Lung (tissue), 12 donors: Measurements from ENCODE around the gene ARHGAP8. TPM values are rescaled to one million over a fixed set of nuclear protein-coding genes. Genes with fewer than 3 reads are reported as not detected.

Experiments used
- ATAC-seq: fragments of 200-7000 bp; cut with Tn5 transposase; one replicate; pipeline ENCODE4 v1.9.1; 2020; ENCODE audit warnings: moderate number of reproducible peaks; ENCODE audit not compliant: insufficient read depth, low FRiP score
- DNase-seq, 3 donors: peaks; one replicate each; pipeline ENCODE4 v3.0.0-alpha.2; 2013 to 2017
- H3K27ac ChIP-seq, 2 donors: one replicate each; pipeline ENCODE4 v1.5.1; 2013; ENCODE audit warnings: mild to moderate bottlenecking in 2 of 2, moderate library complexity in 2 of 2, control low read depth in 1 of 2, inconsistent platforms in 1 of 2, low read depth in 1 of 2, low read length in 1 of 2
- H3K27me3 ChIP-seq, 3 donors: one replicate each; pipeline ENCODE4 v1.5.1; 2013; ENCODE audit warnings: low read length in 2 of 3; ENCODE audit not compliant: control insufficient read depth in 3 of 3, insufficient read depth in 3 of 3
- H3K36me3 ChIP-seq, 4 donors: one replicate each; pipeline ENCODE4 v1.5.1; 2013; ENCODE audit warnings: low read length in 4 of 4, mild to moderate bottlenecking in 1 of 4, moderate library complexity in 1 of 4; ENCODE audit not compliant: control insufficient read depth in 4 of 4, insufficient read depth in 4 of 4
- H3K4me1 ChIP-seq, 5 donors: one replicate each; pipeline ENCODE4 v1.5.1; 2013; ENCODE audit warnings: low read length in 5 of 5, mild to moderate bottlenecking in 2 of 5, moderate library complexity in 1 of 5; ENCODE audit not compliant: control insufficient read depth in 5 of 5, insufficient read depth in 5 of 5
- H3K4me3 ChIP-seq: one replicate; pipeline ENCODE4 v1.5.1; 2013; ENCODE audit warnings: mild to moderate bottlenecking, control low read depth, moderate library complexity
- H3K9ac ChIP-seq, 2 donors: one replicate each; pipeline ENCODE4 v1.5.1; 2013; ENCODE audit warnings: low read length in 2 of 2, control low read depth in 1 of 2; ENCODE audit not compliant: insufficient read depth in 1 of 2
- H3K9me3 ChIP-seq, 4 donors: one replicate each; pipeline ENCODE4 v1.5.1; 2013; ENCODE audit warnings: low read length in 3 of 4, mild to moderate bottlenecking in 1 of 4, moderate library complexity in 1 of 4; ENCODE audit not compliant: control insufficient read depth in 4 of 4, insufficient read depth in 3 of 4
- WGBS, 2 donors: extraction: QIAGEN DNeasy Blood & Tissue Kit; methylation state at CpG; one replicate each; pipeline ENCODE4 v1.1.7; 2013; 5-methylcytosine and 5-hydroxymethylcytosine counted together
- polyA plus RNA-seq, 2 donors: library from polyadenylated mRNA; stranded (reverse); fragments of 200-250 nt; gene quantifications; one replicate each; pipeline ENCODE4 v1.2.1, GENCODE V29; 2013
- total RNA-seq, 2 donors: library from RNA; depleted of rRNA in 1 of 2; stranded (reverse); fragments of >200 nt in 1 of 2; gene quantifications; one replicate each; pipeline ENCODE4 v1.2.1, GENCODE V29; 2014 to 2021
- TF ChIP-seq, protein P1 (sequence below): IDR thresholded peaks from 2 replicates; pipeline ENCODE4 v1.5.1; 2012; ENCODE audit warnings: mild to moderate bottlenecking; ENCODE audit errors: control extremely low read depth, extremely low read depth
- donor health status: control.
- donor health status: control.
- donor health status: Bipolar disorder and iron deficiency.
- donor health status: healthy.
- donor health status: DM: yes; HTN: yes; CAD: no.

ARHGAP8 gene
- total and polyA plus RNA-seq, 4 donors, result 6.8 to 21.6 (median 16.5) TPM

DNA sequence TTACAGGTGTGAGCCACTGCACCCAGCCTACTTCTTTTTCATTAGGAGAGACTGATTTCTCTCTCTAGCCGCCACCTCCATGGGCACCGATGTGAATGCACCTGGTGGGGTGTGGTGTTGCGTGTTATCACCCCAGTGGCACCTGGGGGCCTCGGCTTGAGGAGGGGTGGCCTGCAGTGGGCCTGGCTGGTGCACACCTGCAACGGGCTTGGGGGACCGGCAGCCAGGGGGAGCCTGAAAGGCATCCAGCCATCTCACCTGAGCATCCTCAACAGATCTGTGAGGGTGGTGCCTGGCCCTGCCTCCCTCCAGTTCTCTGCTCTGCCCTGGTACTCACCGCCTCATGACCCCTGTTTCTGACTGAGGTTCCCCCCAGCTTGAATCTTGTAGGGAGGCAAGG, 108.9 kb downstream of the ARHGAP8 start:
- Histone ChIP-seq H3K27ac (no peak overlapping the region), H3K4me1 (no peaks in the 10 kb centered on the region), H3K9ac (no peak overlapping the region), H3K4me3 (no peak overlapping the region), H3K36me3 (no peaks in the 10 kb centered on the region), H3K27me3 (no peaks in the 10 kb centered on the region), H3K9me3 (peaks cover 0 to 5% (median 0%) of the 10 kb centered on the region in 4 donors)
- DNase-seq (no peak), ATAC-seq (no peak)
- TF ChIP-seq, protein P1, sequence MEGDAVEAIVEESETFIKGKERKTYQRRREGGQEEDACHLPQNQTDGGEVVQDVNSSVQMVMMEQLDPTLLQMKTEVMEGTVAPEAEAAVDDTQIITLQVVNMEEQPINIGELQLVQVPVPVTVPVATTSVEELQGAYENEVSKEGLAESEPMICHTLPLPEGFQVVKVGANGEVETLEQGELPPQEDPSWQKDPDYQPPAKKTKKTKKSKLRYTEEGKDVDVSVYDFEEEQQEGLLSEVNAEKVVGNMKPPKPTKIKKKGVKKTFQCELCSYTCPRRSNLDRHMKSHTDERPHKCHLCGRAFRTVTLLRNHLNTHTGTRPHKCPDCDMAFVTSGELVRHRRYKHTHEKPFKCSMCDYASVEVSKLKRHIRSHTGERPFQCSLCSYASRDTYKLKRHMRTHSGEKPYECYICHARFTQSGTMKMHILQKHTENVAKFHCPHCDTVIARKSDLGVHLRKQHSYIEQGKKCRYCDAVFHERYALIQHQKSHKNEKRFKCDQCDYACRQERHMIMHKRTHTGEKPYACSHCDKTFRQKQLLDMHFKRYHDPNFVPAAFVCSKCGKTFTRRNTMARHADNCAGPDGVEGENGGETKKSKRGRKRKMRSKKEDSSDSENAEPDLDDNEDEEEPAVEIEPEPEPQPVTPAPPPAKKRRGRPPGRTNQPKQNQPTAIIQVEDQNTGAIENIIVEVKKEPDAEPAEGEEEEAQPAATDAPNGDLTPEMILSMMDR, result no peak
- WGBS, 2 donors, result 78 to 86% methylated on average over 7 of the region's 7 CpGs

DNA sequence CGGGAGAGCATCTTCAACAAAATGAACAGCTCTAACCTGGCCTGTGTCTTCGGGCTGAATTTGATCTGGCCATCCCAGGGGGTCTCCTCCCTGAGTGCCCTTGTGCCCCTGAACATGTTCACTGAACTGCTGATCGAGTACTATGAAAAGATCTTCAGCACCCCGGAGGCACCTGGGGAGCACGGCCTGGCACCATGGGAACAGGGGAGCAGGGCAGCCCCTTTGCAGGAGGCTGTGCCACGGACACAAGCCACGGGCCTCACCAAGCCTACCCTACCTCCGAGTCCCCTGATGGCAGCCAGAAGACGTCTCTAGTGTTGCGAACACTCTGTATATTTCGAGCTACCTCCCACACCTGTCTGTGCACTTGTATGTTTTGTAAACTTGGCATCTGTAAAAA, 109.9 kb downstream of the ARHGAP8 start:
- ATAC-seq (no peak), DNase-seq (no peak)
- no peaks in the 10 kb centered on the region for H3K36me3 ChIP-seq
- H3K9ac ChIP-seq, result no peak overlapping the region
- H3K4me3 ChIP-seq, result no peak overlapping the region
- TF ChIP-seq, protein P1, result no peak
- H3K9me3 ChIP-seq, result peaks cover 0 to 5% (median 0%) of the 10 kb centered on the region in 4 donors
- no peaks in the 10 kb centered on the region for H3K4me1 ChIP-seq
- no peak overlapping the region for H3K27ac ChIP-seq
- 86 to 87% methylated on average over 11 of the region's 11 CpGs for WGBS, 2 donors
- no peaks in the 10 kb centered on the region for H3K27me3 ChIP-seq

DNA sequence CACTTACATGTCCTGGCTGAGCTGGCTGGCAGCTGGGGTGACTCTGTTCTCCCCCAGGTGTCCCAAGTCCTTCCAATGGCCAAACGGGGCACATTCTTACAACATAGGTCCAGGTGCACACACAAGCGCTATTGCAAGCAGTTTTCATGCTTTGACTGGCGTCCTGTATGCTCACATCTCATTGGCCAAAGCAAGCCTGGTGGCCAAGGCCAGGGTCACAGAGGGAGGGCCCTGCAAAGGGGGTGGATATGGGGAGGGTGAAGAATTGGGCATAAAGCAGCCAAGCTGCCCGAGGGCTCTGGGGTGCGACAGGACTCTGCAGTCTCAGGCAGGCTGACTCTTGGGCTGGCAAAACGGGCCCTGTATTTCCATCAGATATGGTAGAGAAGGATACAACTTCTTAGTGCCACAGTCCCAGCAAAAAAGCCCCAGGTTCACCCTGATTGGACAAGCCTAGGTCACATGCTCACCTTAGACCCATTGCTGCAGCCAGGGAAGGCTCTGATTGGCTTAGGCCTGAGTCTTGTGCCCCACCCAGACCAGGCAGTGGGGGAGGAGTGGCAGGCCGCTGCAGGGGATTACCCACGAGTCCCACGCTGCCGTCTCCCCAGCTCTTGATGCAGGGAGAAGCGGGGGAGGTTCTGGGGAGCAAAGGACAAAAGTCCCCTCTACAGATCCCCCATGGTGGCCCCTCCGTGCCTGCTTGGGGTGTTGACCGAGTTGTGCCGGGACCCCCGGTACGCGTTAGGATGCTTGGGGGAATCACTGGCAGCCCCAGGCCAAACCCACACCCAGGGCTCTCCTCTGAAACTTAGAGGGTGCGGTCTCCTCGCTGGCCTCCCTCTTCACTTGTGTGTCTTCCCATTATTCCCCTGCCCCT, 110.8 kb downstream of the ARHGAP8 start:
- ATAC-seq, result no peak
- H3K36me3 ChIP-seq, result no peaks in the 10 kb centered on the region
- H3K4me3 ChIP-seq, result no peak overlapping the region
- H3K27me3 ChIP-seq, result no peaks in the 10 kb centered on the region
- H3K9ac ChIP-seq, result no peak overlapping the region
- 89 to 92% methylated on average over 18 to 19 of the region's 19 CpGs for WGBS, 2 donors
- H3K9me3 ChIP-seq, result peaks cover 0 to 5% (median 0%) of the 10 kb centered on the region in 4 donors
- no peak overlapping the region for H3K27ac ChIP-seq
- TF ChIP-seq, protein P1, result no peak
- no peaks in the 10 kb centered on the region for H3K4me1 ChIP-seq
- no peak for DNase-seq
